Measurements from ENCODE around the gene RREB1. TPM values are rescaled to one million over a fixed set of nuclear protein-coding genes. Genes with fewer than 3 reads are reported as not detected.
A peak's percentile ranks its signal among the peaks of the same experiment; 100 is the strongest.

The RREB1 gene
- total and polyA plus RNA-seq, 2 experiments from 2014 or later = 8.5 to 25.5 TPM

- Histone ChIP-seq H3K36me3 (ENCODE audit: insufficient read depth) (no peaks in the 10 kb centered on the region), H4K20me1 (replicated peaks; ENCODE audit: insufficient read depth) (no peaks in the 10 kb centered on the region), H3F3A (replicated peaks; ENCODE audit: low read depth) (peaks cover 8% of the 10 kb centered on the region), H2AFZ (peak overlapping the region; percentile 98), H3K4me3 (peak overlapping the region; percentile 85), H3K9me2 (ENCODE audit: insufficient read depth) (0 out of 2 replicates have a peak, but pooled peaks cover 3% of the 10 kb centered on the region), H3K27ac (ENCODE audit: low read depth) (peak overlapping the region; percentile 90), H3K79me2 (replicated peaks; ENCODE audit: insufficient read depth) (no peaks in the 10 kb centered on the region), H3K4me1 (ENCODE audit: insufficient read depth) (peaks cover 10% of the 10 kb centered on the region), H3K27me3 (ENCODE audit: insufficient read depth) (peaks cover 3% of the 10 kb centered on the region; the same call in 1 of the 2 replicates), H3K4me2 (peak overlapping the region; percentile 99)
- H3K36me3 Mint-ChIP-seq (ENCODE audit: low read depth) = peaks cover 8% of the 10 kb centered on the region
- peaks cover 19% of the 10 kb centered on the region for H3K27me3 Mint-ChIP-seq (ENCODE audit: insufficient read depth, low read depth, poor library complexity)
- peaks cover 21% of the 10 kb centered on the region for H3K4me1 Mint-ChIP-seq
- DNase-seq (ENCODE audit: low spot score) (no peak), ATAC-seq (peak; percentile 10)
- peak overlapping the region; percentile 83 for H3K4me3 Mint-ChIP-seq
- TF ChIP-seq STAT1 (IDR thresholded peaks at IDR 0.05; ENCODE audit: unreplicated experiment) = no peak
- no peak for TF ChIP-seq POLR2AphosphoS5 (IDR thresholded peaks at IDR 0.05; ENCODE audit: low read depth)
- TF ChIP-seq CREB1 (CRISPR knock-in tag; IDR thresholded peaks at IDR 0.05; ENCODE audit: low read depth) = no peak
- TF ChIP-seq EZH2 (IDR thresholded peaks at IDR 0.05; ENCODE audit: low read depth, unreplicated experiment) = no peak
- no peak for TF ChIP-seq CTCF (conservative IDR thresholded peaks at IDR 0.05; ENCODE audit: low read depth in 2 of 2)
- TF ChIP-seq, protein P1, sequence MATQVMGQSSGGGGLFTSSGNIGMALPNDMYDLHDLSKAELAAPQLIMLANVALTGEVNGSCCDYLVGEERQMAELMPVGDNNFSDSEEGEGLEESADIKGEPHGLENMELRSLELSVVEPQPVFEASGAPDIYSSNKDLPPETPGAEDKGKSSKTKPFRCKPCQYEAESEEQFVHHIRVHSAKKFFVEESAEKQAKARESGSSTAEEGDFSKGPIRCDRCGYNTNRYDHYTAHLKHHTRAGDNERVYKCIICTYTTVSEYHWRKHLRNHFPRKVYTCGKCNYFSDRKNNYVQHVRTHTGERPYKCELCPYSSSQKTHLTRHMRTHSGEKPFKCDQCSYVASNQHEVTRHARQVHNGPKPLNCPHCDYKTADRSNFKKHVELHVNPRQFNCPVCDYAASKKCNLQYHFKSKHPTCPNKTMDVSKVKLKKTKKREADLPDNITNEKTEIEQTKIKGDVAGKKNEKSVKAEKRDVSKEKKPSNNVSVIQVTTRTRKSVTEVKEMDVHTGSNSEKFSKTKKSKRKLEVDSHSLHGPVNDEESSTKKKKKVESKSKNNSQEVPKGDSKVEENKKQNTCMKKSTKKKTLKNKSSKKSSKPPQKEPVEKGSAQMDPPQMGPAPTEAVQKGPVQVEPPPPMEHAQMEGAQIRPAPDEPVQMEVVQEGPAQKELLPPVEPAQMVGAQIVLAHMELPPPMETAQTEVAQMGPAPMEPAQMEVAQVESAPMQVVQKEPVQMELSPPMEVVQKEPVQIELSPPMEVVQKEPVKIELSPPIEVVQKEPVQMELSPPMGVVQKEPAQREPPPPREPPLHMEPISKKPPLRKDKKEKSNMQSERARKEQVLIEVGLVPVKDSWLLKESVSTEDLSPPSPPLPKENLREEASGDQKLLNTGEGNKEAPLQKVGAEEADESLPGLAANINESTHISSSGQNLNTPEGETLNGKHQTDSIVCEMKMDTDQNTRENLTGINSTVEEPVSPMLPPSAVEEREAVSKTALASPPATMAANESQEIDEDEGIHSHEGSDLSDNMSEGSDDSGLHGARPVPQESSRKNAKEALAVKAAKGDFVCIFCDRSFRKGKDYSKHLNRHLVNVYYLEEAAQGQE (IDR thresholded peaks at IDR 0.05; ENCODE audit: unreplicated experiment) = no peak
- TF ChIP-seq, protein P2, sequence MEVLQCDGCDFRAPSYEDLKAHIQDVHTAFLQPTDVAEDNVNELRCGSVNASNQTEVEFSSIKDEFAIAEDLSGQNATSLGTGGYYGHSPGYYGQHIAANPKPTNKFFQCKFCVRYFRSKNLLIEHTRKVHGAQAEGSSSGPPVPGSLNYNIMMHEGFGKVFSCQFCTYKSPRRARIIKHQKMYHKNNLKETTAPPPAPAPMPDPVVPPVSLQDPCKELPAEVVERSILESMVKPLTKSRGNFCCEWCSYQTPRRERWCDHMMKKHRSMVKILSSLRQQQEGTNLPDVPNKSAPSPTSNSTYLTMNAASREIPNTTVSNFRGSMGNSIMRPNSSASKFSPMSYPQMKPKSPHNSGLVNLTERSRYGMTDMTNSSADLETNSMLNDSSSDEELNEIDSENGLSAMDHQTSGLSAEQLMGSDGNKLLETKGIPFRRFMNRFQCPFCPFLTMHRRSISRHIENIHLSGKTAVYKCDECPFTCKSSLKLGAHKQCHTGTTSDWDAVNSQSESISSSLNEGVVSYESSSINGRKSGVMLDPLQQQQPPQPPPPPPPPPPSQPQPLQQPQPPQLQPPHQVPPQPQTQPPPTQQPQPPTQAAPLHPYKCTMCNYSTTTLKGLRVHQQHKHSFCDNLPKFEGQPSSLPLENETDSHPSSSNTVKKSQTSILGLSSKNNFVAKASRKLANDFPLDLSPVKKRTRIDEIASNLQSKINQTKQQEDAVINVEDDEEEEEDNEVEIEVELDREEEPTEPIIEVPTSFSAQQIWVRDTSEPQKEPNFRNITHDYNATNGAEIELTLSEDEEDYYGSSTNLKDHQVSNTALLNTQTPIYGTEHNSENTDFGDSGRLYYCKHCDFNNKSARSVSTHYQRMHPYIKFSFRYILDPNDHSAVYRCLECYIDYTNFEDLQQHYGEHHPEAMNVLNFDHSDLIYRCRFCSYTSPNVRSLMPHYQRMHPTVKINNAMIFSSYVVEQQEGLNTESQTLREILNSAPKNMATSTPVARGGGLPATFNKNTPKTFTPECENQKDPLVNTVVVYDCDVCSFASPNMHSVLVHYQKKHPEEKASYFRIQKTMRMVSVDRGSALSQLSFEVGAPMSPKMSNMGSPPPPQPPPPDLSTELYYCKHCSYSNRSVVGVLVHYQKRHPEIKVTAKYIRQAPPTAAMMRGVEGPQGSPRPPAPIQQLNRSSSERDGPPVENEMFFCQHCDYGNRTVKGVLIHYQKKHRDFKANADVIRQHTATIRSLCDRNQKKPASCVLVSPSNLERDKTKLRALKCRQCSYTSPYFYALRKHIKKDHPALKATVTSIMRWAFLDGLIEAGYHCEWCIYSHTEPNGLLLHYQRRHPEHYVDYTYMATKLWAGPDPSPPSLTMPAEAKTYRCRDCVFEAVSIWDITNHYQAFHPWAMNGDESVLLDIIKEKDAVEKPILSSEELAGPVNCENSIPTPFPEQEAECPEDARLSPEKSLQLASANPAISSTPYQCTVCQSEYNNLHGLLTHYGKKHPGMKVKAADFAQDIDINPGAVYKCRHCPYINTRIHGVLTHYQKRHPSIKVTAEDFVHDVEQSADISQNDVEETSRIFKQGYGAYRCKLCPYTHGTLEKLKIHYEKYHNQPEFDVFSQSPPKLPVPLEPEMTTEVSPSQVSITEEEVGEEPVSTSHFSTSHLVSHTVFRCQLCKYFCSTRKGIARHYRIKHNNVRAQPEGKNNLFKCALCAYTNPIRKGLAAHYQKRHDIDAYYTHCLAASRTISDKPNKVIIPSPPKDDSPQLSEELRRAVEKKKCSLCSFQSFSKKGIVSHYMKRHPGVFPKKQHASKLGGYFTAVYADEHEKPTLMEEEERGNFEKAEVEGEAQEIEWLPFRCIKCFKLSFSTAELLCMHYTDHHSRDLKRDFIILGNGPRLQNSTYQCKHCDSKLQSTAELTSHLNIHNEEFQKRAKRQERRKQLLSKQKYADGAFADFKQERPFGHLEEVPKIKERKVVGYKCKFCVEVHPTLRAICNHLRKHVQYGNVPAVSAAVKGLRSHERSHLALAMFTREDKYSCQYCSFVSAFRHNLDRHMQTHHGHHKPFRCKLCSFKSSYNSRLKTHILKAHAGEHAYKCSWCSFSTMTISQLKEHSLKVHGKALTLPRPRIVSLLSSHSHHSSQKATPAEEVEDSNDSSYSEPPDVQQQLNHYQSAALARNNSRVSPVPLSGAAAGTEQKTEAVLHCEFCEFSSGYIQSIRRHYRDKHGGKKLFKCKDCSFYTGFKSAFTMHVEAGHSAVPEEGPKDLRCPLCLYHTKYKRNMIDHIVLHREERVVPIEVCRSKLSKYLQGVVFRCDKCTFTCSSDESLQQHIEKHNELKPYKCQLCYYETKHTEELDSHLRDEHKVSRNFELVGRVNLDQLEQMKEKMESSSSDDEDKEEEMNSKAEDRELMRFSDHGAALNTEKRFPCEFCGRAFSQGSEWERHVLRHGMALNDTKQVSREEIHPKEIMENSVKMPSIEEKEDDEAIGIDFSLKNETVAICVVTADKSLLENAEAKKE (CRISPR knock-in tag; IDR thresholded peaks at IDR 0.05) = no peak
- TF ChIP-seq NANOG (IDR thresholded peaks at IDR 0.05; ENCODE audit: borderline replicate concordance) = no peak
- no peak for TF ChIP-seq ZNF331 (CRISPR knock-in tag; IDR thresholded peaks at IDR 0.05; ENCODE audit: low read depth)
- TF ChIP-seq ZNF114 (CRISPR knock-in tag; IDR thresholded peaks at IDR 0.05) = no peak
- no peak for TF ChIP-seq ETS1 (IDR thresholded peaks at IDR 0.05)
- no peak for TF ChIP-seq EZH2phosphoT487 (IDR thresholded peaks at IDR 0.05; ENCODE audit: unreplicated experiment)
- TF ChIP-seq JUNB (IDR thresholded peaks at IDR 0.05; ENCODE audit: unreplicated experiment) = no peak
- H3K9me3 Mint-ChIP-seq = peaks cover 20% of the 10 kb centered on the region; the same call in 2 of the 3 replicates
- H3K27ac Mint-ChIP-seq = peak overlapping the region; percentile 9
Measured at GRCh38 chr6:7260291-7261031, 152.7 kb downstream of the RREB1 start.

Measured in GM23338 (cell line).